Activated gamma-delta T cell treated with Interleukin-2 at 50 U/mL for 16 hours (primary cell): ENCODE measurements around the gene PDE11A.

Experiments used
- DNase-seq: peaks from one replicate; pipeline ENCODE4 v3.0.0-alpha.2; 2020

The PDE11A gene

DNA sequence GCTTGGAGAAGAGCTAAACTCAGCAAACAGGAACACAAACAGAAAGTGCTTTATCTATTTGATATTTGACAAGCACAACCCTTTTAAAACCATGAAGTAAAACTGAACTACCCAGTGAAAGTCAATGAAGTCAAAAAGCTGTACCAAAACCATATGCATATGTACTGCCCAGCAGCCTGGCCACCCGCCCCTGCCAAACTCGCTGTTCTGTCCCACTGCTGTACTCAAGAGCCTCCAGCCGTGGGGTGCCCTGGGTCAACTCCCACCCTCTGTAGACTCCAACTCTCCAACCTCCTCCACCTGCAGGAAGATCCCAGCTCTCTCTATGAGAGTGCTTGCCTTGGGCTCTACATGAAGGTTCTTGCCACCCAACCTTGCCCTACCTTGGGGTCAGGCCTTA lies 411.8 kb downstream of the PDE11A start:
- DNase-seq: no peak

DNA sequence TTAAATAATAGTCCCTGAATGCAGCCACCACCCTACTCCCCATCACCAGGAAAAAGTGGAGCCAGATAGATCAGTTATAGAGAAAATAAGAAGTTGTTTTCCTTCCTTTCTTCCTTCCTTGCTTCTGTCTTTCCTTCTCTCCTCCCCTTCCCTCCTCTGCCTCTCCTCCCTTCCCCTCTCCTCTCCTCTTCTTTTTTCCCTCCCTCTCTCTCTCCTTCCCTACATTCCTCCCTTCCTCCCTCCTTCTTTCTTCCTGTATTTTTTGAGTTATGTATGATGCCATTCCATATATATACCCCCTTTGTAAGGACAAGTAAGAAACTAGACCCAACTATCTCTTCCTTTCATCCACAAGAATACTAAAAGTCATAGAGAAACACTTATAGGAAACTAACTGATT lies 414.3 kb downstream of the PDE11A start:
- DNase-seq: no peak

DNA sequence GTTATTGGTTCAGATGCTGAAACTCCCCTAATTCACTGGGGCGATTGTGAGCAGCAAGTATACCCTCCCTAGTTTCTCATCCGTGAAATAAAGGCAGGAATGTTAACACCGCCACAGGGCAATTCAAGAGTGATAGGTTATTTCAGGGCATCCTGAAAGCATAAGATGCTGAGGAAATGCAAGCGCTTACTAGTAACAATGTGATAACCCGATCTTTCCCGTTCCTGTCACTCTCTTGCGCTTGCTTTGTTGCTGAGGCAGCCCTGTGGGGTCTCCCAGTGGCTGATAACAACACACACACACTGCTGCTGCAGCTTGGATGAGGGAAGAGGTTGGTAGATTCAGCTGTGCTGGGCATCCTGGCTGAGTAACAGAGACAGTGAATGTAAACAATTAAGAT lies 420.7 kb downstream of the PDE11A start:
- DNase-seq: no peak

DNA sequence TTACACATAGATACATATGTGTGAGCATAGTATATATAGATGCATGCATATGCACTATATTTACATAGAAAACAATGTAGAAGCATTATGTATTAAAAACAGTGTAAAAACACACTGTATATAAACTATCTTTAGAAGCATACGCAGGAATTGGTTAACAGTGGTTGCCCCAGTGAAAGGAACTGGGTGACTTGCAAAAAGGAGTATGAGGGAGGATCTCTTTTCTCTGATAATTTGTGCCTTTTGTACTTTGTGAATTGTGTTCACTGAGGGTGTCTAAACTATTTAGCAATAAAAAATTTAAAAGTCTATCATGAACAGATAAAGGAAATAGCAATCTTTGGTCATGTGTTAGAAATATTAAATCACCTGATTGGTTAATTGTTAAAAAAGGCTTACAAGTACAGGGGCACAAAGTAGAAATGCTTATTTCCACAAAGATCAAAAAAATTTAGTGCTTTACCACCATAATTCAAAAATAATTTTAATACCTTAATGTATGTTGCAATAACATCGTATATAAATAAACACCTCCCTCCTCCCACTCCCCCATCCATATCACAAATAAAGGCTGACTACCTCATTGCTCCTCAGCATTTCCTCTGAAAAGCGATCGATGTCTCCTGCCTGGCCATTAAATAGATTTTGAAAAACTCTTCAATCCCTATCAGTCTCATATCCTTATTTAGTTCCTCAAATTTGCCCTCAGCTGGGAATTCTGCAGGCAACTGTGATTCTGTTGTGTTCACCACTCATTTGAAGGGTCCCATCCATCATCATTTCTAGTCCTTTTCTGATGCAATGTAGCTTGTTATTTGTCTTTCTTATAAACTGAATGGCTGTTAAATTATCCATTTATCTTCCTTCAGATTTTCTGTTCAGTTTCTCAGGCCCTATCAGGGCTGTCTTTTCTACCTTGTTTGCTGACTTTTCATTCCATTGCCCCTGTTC lies 422.7 kb downstream of the PDE11A start:
- no peak for DNase-seq

DNA sequence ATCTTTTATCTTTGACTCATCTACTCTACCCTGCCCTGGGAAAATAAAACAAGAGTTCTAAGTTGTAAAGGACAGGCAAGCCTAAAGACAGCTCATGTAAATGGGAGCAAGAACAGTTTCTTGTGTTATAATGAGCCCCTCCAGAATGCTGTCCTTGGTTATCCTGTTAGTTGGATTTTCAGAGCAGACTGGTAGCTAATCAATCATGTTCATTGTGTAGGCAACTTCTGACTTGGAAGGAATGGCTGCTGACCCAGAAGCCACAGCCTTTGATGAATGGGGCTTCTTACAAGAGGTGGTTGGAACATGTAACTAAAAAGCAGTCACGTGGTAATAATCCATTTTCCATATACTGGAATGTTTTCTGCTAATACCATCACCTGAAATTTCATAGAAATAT lies 425.8 kb downstream of the PDE11A start:
- no peak for DNase-seq

DNA sequence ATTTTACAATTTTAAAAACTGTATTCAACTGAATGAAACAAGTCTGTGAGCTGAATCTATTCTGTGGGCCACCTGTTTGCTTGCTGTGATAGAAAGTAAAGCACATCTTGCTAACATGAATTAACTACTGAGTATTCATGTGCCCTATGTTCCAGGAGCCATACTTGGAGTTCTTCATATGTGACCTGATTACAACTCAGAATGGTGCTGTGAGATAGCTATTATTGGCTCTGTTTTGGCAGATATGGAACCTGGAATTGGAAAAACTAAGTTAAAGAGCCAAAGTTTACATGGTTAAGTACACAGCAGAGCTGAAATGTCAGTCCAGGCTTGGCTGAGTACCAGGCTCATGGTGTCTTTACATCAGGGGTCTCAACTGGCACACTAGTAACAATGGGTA lies 426.3 kb downstream of the PDE11A start:
- no peak for DNase-seq

DNA sequence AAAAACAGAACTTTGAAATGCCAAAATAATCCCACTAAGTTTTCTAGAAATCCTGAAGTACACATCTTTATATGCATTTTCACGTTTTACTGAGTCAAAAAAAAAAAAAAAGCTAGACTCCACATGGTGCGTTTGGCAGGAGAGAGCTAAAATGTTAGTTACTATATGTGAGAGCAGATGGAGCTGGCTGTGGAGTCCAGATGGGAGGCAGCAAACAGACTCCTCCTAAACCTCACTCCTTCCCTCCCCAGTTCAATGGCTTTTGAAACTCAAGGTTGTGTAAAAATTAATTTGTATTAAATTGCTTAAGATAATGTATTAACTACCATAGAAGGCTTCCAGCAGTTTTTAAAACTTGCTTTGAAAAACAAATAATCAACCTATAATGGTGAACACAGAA lies 431.2 kb downstream of the PDE11A start:
- DNase-seq: no peak

DNA sequence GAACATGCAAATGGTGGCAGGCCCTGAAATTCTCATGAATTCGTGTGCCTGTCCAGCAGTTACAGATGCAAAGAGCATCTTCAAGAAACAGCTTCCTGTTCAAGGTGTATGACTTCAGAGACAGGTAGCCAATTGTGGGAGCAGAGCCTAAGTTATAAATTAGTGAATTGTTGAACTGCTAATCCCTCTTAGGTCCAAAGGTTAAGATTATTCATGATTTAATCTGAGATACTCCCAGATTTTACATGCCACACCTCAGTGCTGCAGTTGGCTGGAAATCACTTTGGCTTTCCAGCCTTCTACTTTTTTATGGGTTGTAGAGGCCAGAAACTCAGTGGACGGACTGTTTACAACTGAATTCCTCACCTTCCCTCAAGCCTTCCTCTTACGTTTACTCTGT lies 432.2 kb downstream of the PDE11A start:
- DNase-seq: no peak

DNA sequence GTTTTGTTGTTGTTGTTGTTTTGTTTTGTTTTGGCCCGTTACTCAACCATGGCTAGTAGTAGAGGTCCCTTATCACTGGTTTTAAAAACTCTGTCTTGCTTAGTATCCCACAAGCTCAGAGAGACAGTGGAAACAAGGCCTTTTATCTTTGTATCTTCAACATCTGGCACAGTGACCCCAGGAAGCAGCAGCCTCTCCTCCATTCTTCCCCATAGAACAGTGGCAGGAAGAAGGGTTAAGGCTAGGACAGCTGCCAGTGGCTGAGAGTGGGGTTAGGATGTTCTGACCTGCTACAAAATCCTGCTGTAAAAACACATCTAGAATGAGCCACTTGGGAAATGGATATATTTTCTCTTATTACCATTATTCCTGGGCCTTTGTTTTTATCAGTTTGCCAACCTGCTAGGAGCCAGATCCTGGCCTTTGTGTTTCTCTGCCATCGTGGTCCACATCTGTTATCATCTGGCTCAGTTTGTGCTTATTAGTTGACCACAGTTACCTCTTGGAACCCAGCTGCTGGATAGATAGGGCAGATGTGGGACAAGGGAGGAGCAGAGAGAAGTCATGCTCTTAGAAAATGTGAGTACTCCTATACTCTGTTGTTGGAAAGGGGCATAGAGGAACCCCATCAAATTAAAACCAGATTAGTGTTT lies 433.2 kb downstream of the PDE11A start:
- DNase-seq: no peak

DNA sequence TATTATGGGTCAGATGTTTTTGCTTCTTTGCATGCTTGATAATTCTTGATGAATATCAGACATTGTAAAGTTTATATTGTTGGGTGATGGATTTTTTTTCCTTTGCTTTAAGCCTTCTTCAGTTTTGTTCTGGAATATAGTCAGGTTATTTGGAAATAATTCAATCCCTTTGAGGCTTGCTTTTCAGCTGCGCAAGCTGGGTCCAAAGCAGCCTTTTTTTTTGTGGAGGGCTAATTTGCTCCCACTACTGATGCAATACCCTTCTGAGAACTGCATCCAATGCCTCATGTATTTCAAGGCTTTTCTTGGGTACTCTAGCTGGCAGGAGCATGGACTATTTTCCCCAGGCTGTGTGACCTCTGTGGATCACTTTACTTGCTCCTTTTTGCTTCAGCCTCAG lies 434.1 kb downstream of the PDE11A start:
- DNase-seq: no peak

DNA sequence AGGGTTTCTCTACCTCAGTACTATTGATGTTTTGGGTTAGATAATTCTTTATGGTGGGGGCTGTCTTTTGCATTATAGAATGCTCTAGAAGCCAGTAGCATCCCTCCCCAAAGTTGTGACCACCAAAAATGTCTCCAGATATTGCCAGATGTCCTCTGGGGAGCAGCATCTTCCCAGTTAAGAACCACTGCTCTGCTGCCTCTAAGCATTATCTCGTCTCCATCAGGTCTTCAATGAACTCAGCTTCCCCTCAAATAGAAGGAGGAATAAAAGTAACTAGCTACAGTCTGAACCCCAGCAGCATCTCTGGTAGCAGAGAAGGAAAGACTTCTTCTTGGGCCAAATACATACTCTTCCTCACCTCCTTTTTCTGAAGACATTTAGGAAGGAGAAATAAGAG lies 435.9 kb downstream of the PDE11A start:
- no peak for DNase-seq

DNA sequence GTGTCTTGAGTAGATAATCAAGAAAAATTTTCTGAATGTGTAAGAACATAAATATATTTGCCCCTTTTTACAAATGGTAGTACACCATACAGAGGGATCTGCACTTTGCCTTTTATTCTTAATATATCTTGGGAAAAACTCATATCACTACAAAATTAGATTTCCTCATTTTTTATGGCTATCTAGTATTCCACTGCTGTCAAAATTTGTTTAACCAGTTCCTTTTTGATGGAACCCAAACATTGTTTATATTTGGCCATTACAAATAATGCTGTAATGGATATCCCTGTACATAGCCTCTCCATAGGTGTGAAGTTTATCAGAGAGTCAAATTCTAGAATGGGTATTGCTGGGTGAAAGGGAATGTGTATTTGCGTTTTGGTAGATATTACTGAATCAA lies 436.9 kb downstream of the PDE11A start:
- DNase-seq: no peak

DNA sequence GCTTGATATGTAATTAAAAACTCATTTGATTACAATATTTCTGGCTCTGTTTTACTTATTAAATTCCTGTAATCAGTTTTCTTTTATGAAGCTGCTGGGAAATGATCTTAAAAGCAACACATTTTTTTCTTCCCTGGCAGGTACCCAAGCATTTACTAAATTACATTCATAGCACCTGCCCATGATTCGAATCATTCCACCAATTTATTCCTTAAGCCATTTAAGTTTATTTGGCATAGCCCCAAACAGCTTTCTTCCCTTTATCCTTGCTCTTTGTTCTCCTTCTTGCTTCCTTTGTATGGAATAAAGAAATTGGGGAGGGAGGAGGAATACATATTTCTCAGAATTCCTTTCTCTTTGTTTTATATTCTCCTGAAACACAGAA lies 438.7 kb downstream of the PDE11A start:
- DNase-seq: no peak

DNA sequence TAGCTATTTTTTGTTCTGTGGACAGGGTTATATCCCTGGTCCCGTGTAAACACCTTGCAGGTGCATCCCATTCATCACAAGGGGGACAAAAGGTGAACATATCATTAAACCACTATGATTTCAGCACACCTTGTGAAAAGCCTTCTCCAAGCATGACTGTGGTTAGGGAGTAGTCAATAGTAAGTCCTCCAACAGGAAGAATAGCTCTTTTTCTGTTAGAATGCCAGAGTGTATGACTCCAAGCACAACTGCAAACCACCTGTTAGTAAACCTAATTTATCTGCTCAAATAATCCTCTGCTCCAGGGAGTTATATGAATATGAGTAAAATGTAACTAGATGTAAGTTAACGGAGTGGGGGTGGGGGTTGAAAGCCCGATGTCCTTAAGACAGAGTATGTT lies 439.5 kb downstream of the PDE11A start:
- DNase-seq: no peak

DNA sequence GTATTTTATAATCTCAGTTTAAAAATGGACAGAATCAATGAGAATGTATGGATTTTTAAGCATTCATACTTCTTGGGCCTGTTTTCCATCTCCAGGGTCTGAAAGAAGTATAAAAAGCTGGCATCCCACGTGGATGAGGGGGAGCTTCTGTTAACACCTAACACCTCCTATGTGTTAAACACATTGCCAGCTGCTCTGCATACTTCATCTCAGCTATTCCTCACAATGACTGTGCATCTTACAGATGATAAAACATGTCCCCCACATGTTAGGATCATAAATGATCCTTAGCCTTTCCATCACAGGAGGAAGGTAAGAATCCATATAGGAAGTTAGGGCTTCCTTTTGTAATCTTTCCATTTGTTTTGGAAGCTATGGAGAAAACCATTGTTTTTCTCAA lies 440.9 kb downstream of the PDE11A start:
- DNase-seq: no peak

DNA sequence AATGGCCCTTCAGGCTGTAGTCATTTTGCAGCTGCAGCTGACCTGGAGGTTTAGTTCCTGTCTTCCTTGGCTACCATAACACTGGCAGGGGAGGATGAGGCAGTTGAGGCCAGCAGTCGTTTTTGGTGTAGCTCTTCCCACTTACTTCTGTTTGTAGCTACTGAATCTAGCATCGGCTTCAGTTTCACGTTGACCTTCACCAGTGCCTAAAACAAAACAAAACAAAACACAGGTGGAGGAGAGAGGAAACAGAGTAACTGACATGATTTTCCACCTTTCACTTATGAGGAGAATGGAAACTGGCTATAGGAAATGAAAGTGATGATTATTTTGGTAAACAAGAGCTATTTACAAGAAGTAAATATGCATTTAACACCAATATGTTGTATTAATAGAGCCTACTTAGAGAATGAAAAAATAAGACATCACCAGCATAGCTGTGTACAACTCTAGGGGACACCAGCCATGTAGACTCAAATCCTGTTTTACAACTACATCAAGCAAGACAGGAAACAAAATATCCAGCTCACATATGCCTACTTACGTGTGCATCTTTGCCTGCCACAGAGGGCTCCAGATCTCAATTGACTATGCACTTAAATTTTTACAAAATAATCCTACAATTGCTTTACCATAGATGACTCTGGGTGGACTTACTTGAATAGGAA lies 443.1 kb downstream of the PDE11A start:
- DNase-seq: no peak

DNA sequence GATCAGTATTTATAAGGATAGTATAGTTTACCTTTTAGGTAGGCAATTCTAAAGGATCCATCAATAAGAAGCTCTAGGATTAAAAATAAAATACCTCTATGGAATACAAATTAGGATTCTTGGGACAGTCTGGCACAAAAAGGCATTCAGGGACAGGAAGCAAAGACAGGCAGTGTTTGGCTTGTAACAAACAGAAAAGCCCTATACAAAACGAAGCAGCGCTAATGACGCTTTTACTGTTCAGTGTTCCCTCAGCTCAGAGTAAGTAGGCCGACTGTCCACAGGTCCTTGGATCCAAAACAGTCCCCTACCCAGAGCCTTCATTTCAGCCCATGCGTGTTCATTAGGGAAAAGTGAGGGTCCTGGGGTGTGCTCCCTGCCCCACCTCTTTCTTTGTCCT lies 443.7 kb downstream of the PDE11A start:
- no peak for DNase-seq

DNA sequence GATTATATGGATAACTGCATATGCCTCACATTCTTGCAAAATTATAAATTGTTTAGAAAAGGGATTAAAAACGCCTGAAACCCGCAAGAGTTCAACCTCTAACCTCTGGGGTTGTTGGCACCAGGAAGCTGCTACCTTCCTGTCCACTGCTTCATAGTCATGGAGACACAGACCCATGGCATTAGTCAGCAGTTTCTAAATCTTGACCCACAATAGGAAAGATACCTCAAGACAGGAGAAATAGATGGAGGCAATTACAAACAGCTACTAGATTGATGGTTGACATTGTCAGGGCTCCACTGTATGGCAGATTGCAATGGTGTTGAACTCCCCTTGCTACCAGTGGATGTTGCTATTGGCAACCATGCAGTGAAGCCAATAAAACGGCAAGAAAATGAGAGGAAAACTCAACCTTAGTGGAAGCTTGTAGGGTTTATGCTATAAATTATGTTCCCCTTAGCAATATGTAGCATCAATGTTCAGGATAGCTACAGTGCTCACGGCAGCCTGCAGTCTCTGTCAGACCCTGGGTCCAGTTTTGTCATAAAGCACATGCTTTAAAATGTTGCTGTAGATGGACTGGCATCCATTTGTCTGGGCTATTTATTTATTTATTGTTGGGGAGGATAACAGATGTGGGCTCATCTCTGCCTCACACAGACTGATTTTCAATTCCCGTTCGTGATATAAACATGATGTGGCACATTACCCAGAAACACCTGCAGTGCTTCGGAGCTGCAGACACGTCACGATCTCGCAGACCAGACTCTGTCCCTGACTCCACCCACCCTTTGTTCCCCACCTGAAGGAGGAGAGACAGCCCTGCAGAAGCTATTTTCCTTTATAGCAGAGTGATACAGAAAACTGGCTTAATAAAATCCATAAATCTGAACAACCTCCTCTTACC lies 446.6 kb downstream of the PDE11A start:
- no peak for DNase-seq

DNA sequence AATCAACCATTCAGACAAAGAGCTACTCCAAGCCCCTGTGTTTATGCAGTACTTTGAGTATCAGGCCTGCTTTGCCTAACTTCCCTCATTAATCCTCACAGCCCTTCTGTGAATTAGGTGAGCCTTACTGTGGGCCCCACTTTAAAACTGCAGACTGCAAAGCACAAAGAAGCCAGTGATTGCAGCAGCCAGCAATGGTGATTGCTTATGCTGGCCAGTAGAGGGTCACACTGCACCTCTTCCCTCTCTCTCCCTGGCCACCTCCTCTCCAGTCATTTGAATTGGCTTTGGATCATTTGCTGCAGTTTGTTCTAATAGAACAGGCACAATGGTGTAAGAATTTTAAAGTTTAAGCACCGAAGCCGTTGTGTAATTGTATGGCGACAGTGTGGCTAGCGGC lies 450.1 kb downstream of the PDE11A start:
- DNase-seq: no peak

DNA sequence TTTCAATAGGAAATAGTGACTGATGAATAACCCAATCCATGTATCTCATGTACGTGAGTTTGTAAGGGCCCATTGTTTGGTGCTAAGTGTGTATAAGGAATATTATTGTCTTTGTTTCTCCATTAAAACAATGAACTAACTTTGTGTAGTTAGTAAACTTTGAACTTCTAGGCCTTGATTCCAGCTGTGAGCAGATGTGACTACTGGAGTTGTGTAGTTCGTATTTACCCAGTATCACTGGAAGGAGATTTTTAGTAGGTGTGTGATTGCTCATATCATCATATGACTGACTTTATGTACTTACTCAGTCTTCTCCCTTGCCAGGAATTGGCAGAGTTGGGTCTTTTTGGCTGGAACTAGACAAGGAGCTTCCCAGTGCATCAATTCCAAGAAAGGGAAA lies 452.6 kb downstream of the PDE11A start:
- DNase-seq: no peak

DNA sequence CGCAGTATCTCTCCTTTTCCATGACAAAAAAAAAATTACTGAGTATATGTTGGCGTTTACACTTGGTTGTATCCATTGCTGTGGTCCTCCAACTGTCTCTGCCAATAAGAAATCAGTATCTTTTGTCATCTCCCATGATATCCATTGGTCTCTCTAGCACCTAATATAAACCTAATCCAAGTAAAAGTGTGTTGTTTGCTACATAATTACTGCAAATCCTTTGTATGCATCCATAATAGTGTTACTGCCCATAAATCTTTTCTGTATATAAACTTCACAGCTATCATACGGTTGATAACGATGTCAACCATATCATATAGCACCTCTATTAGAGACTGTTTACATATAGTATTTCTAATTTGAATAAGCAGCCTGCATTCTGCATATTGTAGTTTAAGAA lies 453.1 kb downstream of the PDE11A start:
- DNase-seq: no peak

DNA sequence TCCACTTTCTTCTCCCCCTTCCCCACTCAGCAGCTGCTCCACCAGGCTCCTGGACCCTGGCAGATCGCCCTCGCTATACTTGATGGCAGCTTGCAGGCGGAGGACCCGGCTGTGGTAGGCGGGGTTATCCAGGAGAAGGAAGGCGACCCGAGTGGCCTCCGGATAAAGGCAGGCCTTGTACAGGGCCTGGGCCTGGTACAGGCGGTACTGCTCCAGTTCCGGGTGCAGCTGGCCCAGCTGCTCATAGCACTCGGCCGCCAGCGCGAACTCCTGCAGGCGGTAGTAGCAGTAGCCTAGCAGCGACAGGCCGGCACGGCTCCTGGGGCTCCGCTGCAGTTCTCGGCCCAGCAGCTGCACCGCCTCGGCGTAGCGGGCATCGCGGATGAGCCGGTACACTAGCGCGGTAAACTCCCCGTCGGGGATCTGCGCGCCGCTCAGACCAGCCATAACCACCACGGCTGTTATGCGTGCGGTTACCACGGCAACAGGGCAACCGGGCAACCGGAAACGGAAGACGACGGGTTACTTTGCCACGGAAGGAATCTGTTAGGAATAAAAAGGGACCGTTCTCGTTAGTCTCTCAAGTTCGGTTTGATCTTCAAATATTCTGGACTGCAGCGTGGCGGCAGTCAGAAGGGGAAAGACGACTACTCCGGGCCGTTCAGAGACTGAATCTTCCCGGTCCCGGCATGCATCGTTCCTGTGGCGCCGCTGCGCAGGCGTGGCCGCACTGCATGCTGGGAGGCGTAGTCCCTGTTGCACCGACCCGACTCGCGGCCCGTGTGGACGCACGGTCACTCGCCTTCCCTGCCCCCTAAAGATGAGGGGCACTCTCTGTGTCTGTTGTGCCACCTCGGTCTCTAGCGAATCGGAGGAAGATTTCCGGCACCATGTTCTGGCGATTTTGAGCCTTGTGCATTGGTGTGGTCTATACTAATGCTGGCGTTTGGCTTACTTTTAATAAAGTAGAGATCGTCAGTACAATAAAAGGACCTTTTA lies 454.0 kb downstream of the PDE11A start:
- DNase-seq: peak; percentile 87
